Activated naive CD8-positive, alpha-beta T cell treated with anti-CD3 and anti-CD28 coated beads for 36 hours (primary cell): ENCODE data around the gene C1orf226. TPM values are rescaled to one million over a fixed set of nuclear protein-coding genes. Genes with fewer than 3 reads are reported as not detected.

Experiments
- DNase-seq: peaks from one replicate; pipeline ENCODE4 v3.0.0; 2021
- H3K27ac Mint-ChIP-seq: one replicate; pipeline ENCODE4 v1.8.0; 2022; ENCODE audit warnings: mild to moderate bottlenecking, moderate library complexity, mixed read lengths
- H3K27me3 Mint-ChIP-seq: one replicate; pipeline ENCODE4 v1.8.0; 2022; ENCODE audit warnings: mild to moderate bottlenecking, mixed read lengths
- H3K36me3 Mint-ChIP-seq: one replicate; pipeline ENCODE4 v1.8.0; 2021; ENCODE audit warnings: mild to moderate bottlenecking, mixed read lengths
- H3K4me1 Mint-ChIP-seq: one replicate; pipeline ENCODE4 v1.8.0; 2021; ENCODE audit warnings: mixed read lengths
- H3K4me3 Mint-ChIP-seq: one replicate; pipeline ENCODE4 v1.8.0; 2022; ENCODE audit warnings: mild to moderate bottlenecking, moderate library complexity, mixed read lengths
- H3K9me3 Mint-ChIP-seq: one replicate; pipeline ENCODE4 v1.8.0; 2022; ENCODE audit warnings: mixed read lengths
- total RNA-seq, 2 experiments: library from RNA; stranded (reverse); gene quantifications; one replicate each; pipeline ENCODE4 v1.2.3, GENCODE V29; 2021

Gene C1orf226
- total RNA-seq, 2 experiments from 2014 or later: 0.14 to 0.44 TPM

GRCh38 chr1:162359523-162360236 lies 21.8 kb upstream of the C1orf226 start:
- no peak for DNase-seq
- Mint-ChIP-seq H3K4me1 (no peaks in the 10 kb centered on the region), H3K27me3 (peaks cover 7% of the 10 kb centered on the region), H3K27ac (no peak overlapping the region), H3K9me3 (no peaks in the 10 kb centered on the region), H3K36me3 (no peaks in the 10 kb centered on the region), H3K4me3 (no peak overlapping the region)

GRCh38 chr1:162360237-162360873 lies 21.2 kb upstream of the C1orf226 start:
- Mint-ChIP-seq H3K27me3 (peaks cover 7% of the 10 kb centered on the region), H3K27ac (no peak overlapping the region), H3K4me1 (no peaks in the 10 kb centered on the region), H3K4me3 (no peak overlapping the region), H3K36me3 (no peaks in the 10 kb centered on the region), H3K9me3 (no peaks in the 10 kb centered on the region)
- DNase-seq: no peak

GRCh38 chr1:162360874-162361260 lies 20.7 kb upstream of the C1orf226 start:
- Mint-ChIP-seq H3K27ac (no peak overlapping the region), H3K9me3 (no peaks in the 10 kb centered on the region), H3K4me3 (no peak overlapping the region), H3K36me3 (no peaks in the 10 kb centered on the region), H3K4me1 (no peaks in the 10 kb centered on the region), H3K27me3 (peaks cover 7% of the 10 kb centered on the region)
- DNase-seq: no peak

GRCh38 chr1:162361349-162361748 lies 20.2 kb upstream of the C1orf226 start:
- no peaks in the 10 kb centered on the region for H3K4me1 Mint-ChIP-seq
- H3K36me3 Mint-ChIP-seq: no peaks in the 10 kb centered on the region
- DNase-seq: no peak
- H3K4me3 Mint-ChIP-seq: no peak overlapping the region
- H3K27ac Mint-ChIP-seq: no peak overlapping the region
- peaks cover 7% of the 10 kb centered on the region for H3K27me3 Mint-ChIP-seq
- no peaks in the 10 kb centered on the region for H3K9me3 Mint-ChIP-seq

GRCh38 chr1:162363823-162364222 lies 17.7 kb upstream of the C1orf226 start:
- Mint-ChIP-seq H3K27me3 (no peaks in the 10 kb centered on the region), H3K9me3 (no peaks in the 10 kb centered on the region), H3K36me3 (no peaks in the 10 kb centered on the region), H3K4me3 (no peak overlapping the region), H3K4me1 (no peaks in the 10 kb centered on the region), H3K27ac (no peak overlapping the region)
- no peak for DNase-seq

GRCh38 chr1:162364498-162364897 lies 17.0 kb upstream of the C1orf226 start:
- DNase-seq: no peak
- no peaks in the 10 kb centered on the region for H3K27me3 Mint-ChIP-seq
- H3K27ac Mint-ChIP-seq: no peak overlapping the region

GRCh38 chr1:162365284-162366020 lies 16.1 kb upstream of the C1orf226 start:
- Mint-ChIP-seq H3K27me3 (no peaks in the 10 kb centered on the region), H3K36me3 (no peaks in the 10 kb centered on the region), H3K9me3 (no peaks in the 10 kb centered on the region), H3K27ac (no peak overlapping the region), H3K4me3 (no peak overlapping the region), H3K4me1 (no peaks in the 10 kb centered on the region)
- no peak for DNase-seq

More at GRCh38 chr1:162364498-162364897, 17.0 kb upstream of the C1orf226 start:
- Mint-ChIP-seq H3K9me3 (no peaks in the 10 kb centered on the region), H3K36me3 (no peaks in the 10 kb centered on the region), H3K4me1 (no peaks in the 10 kb centered on the region), H3K4me3 (no peak overlapping the region)

GRCh38 chr1:162366149-162366548 lies 15.4 kb upstream of the C1orf226 start:
- Mint-ChIP-seq H3K36me3 (no peaks in the 10 kb centered on the region), H3K27ac (no peak overlapping the region), H3K4me1 (no peaks in the 10 kb centered on the region), H3K4me3 (no peak overlapping the region), H3K27me3 (no peaks in the 10 kb centered on the region), H3K9me3 (no peaks in the 10 kb centered on the region)
- no peak for DNase-seq

GRCh38 chr1:162366671-162367070 lies 14.9 kb upstream of the C1orf226 start:
- no peak for DNase-seq
- Mint-ChIP-seq H3K4me1 (no peaks in the 10 kb centered on the region), H3K9me3 (no peaks in the 10 kb centered on the region), H3K27me3 (no peaks in the 10 kb centered on the region), H3K27ac (no peak overlapping the region), H3K4me3 (no peak overlapping the region), H3K36me3 (no peaks in the 10 kb centered on the region)

GRCh38 chr1:162367073-162367472 lies 14.5 kb upstream of the C1orf226 start:
- DNase-seq: no peak
- H3K4me1 Mint-ChIP-seq: no peaks in the 10 kb centered on the region
- H3K27me3 Mint-ChIP-seq: no peaks in the 10 kb centered on the region
- no peak overlapping the region for H3K4me3 Mint-ChIP-seq
- H3K9me3 Mint-ChIP-seq: no peaks in the 10 kb centered on the region
- H3K36me3 Mint-ChIP-seq: no peaks in the 10 kb centered on the region
- no peak overlapping the region for H3K27ac Mint-ChIP-seq

GRCh38 chr1:162367772-162368171 lies 13.8 kb upstream of the C1orf226 start:
- no peaks in the 10 kb centered on the region for H3K9me3 Mint-ChIP-seq
- no peaks in the 10 kb centered on the region for H3K36me3 Mint-ChIP-seq
- no peak for DNase-seq
- H3K4me3 Mint-ChIP-seq: no peak overlapping the region
- no peak overlapping the region for H3K27ac Mint-ChIP-seq
- no peaks in the 10 kb centered on the region for H3K27me3 Mint-ChIP-seq
- H3K4me1 Mint-ChIP-seq: no peaks in the 10 kb centered on the region

- no peaks in the 10 kb centered on the region for H3K27me3 Mint-ChIP-seq
- H3K36me3 Mint-ChIP-seq: no peaks in the 10 kb centered on the region
- no peak overlapping the region for H3K4me3 Mint-ChIP-seq
- H3K9me3 Mint-ChIP-seq: no peaks in the 10 kb centered on the region
- H3K27ac Mint-ChIP-seq: no peak overlapping the region
- H3K4me1 Mint-ChIP-seq: no peaks in the 10 kb centered on the region
- no peak for DNase-seq
Measured at GRCh38 chr1:162368451-162368850, 13.1 kb upstream of the C1orf226 start.

- no peak overlapping the region for H3K27ac Mint-ChIP-seq
- H3K27me3 Mint-ChIP-seq: no peaks in the 10 kb centered on the region
- H3K9me3 Mint-ChIP-seq: no peaks in the 10 kb centered on the region
- no peaks in the 10 kb centered on the region for H3K4me1 Mint-ChIP-seq
- H3K36me3 Mint-ChIP-seq: no peaks in the 10 kb centered on the region
- DNase-seq: no peak
- no peak overlapping the region for H3K4me3 Mint-ChIP-seq
Measured at GRCh38 chr1:162369571-162369970, 12.0 kb upstream of the C1orf226 start.

GRCh38 chr1:162370161-162370560 lies 11.4 kb upstream of the C1orf226 start:
- H3K27ac Mint-ChIP-seq: no peak overlapping the region
- no peak for DNase-seq
- H3K9me3 Mint-ChIP-seq: no peaks in the 10 kb centered on the region
- H3K36me3 Mint-ChIP-seq: no peaks in the 10 kb centered on the region
- H3K4me1 Mint-ChIP-seq: no peaks in the 10 kb centered on the region
- H3K27me3 Mint-ChIP-seq: no peaks in the 10 kb centered on the region
- no peak overlapping the region for H3K4me3 Mint-ChIP-seq

GRCh38 chr1:162370721-162371120 lies 10.8 kb upstream of the C1orf226 start:
- Mint-ChIP-seq H3K27ac (no peak overlapping the region), H3K4me1 (no peaks in the 10 kb centered on the region), H3K36me3 (no peaks in the 10 kb centered on the region), H3K4me3 (no peak overlapping the region), H3K9me3 (no peaks in the 10 kb centered on the region), H3K27me3 (no peaks in the 10 kb centered on the region)
- no peak for DNase-seq
